Nephron progenitor cell (in vitro differentiated cells): ENCODE data around the gene PFDN5.

Source experiments
- DNase-seq: peaks from one replicate; pipeline ENCODE4 v3.0.0; 2021
- H3K27ac Mint-ChIP-seq: 2 replicates; pipeline ENCODE4 v1.8.0; 2021; ENCODE audit warnings: mild to moderate bottlenecking, moderate library complexity, mixed read lengths
- H3K27me3 Mint-ChIP-seq: 2 replicates; pipeline ENCODE4 v1.8.0; 2021; ENCODE audit warnings: mild to moderate bottlenecking, low read depth, mixed read lengths; ENCODE audit not compliant: poor library complexity
- H3K36me3 Mint-ChIP-seq: 2 replicates; pipeline ENCODE4 v1.8.0; 2021; ENCODE audit warnings: low read depth, mixed read lengths
- H3K4me1 Mint-ChIP-seq: 2 replicates; pipeline ENCODE4 v1.8.0; 2021; ENCODE audit warnings: mixed read lengths
- H3K4me3 Mint-ChIP-seq: 2 replicates; pipeline ENCODE4 v1.8.0; 2021; ENCODE audit warnings: mild to moderate bottlenecking, moderate library complexity, mixed read lengths
- H3K9me3 Mint-ChIP-seq: 2 replicates; pipeline ENCODE4 v1.8.0; 2021; ENCODE audit warnings: mild to moderate bottlenecking, moderate library complexity, mixed read lengths
- CTCF ChIP-seq: fragments of 200-600 bp; sonication (generic); IDR thresholded peaks from 2 replicates; pipeline ENCODE4 v1.5.0; 2021; ENCODE audit warnings: antibody characterized with exemption

The PFDN5 gene

GRCh38 chr12:53255996-53256395, 39.3 kb upstream of the PFDN5 start:
- Mint-ChIP-seq H3K4me3 (no peak overlapping the region), H3K4me1 (peaks cover 34% of the 10 kb centered on the region), H3K27me3 (no peaks in the 10 kb centered on the region), H3K36me3 (no peaks in the 10 kb centered on the region), H3K9me3 (no peaks in the 10 kb centered on the region), H3K27ac (no peak overlapping the region)
- no peak for TF ChIP-seq CTCF
- no peak for DNase-seq

- no peak overlapping the region for H3K27ac Mint-ChIP-seq
- no peaks in the 10 kb centered on the region for H3K9me3 Mint-ChIP-seq
- no peak overlapping the region for H3K4me3 Mint-ChIP-seq
- H3K27me3 Mint-ChIP-seq: peaks cover 3% of the 10 kb centered on the region
- no peak for TF ChIP-seq CTCF
- peaks cover 9% of the 10 kb centered on the region for H3K4me1 Mint-ChIP-seq
- no peaks in the 10 kb centered on the region for H3K36me3 Mint-ChIP-seq
- no peak for DNase-seq
Measured at GRCh38 chr12:53258541-53259539, 36.5 kb upstream of the PFDN5 start.

GRCh38 chr12:53259891-53260290, 35.5 kb upstream of the PFDN5 start:
- DNase-seq: no peak
- H3K4me3 Mint-ChIP-seq: no peak overlapping the region
- no peak overlapping the region for H3K27ac Mint-ChIP-seq
- no peaks in the 10 kb centered on the region for H3K36me3 Mint-ChIP-seq
- no peaks in the 10 kb centered on the region for H3K9me3 Mint-ChIP-seq
- H3K4me1 Mint-ChIP-seq: peaks cover 8% of the 10 kb centered on the region
- TF ChIP-seq CTCF: no peak
- peaks cover 3% of the 10 kb centered on the region for H3K27me3 Mint-ChIP-seq

- H3K27me3 Mint-ChIP-seq: peaks cover 3% of the 10 kb centered on the region
- H3K36me3 Mint-ChIP-seq: peaks cover 11% of the 10 kb centered on the region
Measured at GRCh38 chr12:53265783-53266182, 29.6 kb upstream of the PFDN5 start.

GRCh38 chr12:53267306-53267998, 27.9 kb upstream of the PFDN5 start:
- no peak for DNase-seq
- no peaks in the 10 kb centered on the region for H3K9me3 Mint-ChIP-seq
- H3K36me3 Mint-ChIP-seq: peaks cover 18% of the 10 kb centered on the region
- TF ChIP-seq CTCF: no peak
- H3K4me1 Mint-ChIP-seq: peaks cover 53% of the 10 kb centered on the region
- no peak overlapping the region for H3K27ac Mint-ChIP-seq
- peaks cover 3% of the 10 kb centered on the region for H3K27me3 Mint-ChIP-seq
- H3K4me3 Mint-ChIP-seq: peak overlapping the region; percentile 98

More at GRCh38 chr12:53265783-53266182, 29.6 kb upstream of the PFDN5 start:
- Mint-ChIP-seq H3K9me3 (no peaks in the 10 kb centered on the region), H3K4me3 (no peak overlapping the region), H3K4me1 (peaks cover 36% of the 10 kb centered on the region), H3K27ac (no peak overlapping the region)
- TF ChIP-seq CTCF: no peak
- DNase-seq: no peak
